ENCODE results near the gene PFAS.

PFAS gene

GRCh38 chr17:8256291-8256690, 7.2 kb downstream of the PFAS start:
- FAIRE-seq (no peak), DNase-seq (ENCODE audit: insufficient read length) (no peak)
- no peak for TF ChIP-seq POLR2A (IDR thresholded peaks at IDR 0.05; ENCODE audit: low read depth, low read length)

DNA sequence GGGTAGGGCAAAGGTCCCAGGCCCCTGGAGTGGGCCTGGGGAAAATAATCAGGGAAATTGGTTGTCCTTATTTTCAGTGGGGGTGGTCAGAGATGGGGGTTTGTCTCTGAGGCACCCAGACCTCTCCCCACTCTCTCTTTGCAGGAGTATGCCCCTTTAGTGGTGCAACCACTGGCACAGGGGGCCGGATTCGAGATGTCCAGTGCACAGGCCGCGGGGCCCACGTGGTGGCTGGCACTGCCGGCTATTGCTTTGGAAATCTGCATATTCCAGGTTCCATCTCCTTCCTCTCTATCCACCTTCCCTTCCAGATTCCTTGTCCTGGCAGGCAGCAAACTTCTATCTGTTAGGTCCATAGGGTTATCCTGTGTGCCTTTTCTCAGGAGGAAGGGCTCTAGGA, 7.6 kb downstream of the PFAS start:
- no peak for DNase-seq (ENCODE audit: insufficient read length)
- no peak for TF ChIP-seq TAF1 (IDR thresholded peaks at IDR 0.05; ENCODE audit: borderline replicate concordance, low read depth, low read length)
- TF ChIP-seq POLR2A (IDR thresholded peaks at IDR 0.05; ENCODE audit: low read depth, low read length): no peak
- TF ChIP-seq POLR2AphosphoS5 (IDR thresholded peaks at IDR 0.05; ENCODE audit: low read depth, low read length): no peak
- FAIRE-seq: no peak

- DNase-seq (ENCODE audit: insufficient read length) (no peak), FAIRE-seq (no peak)
- no peak for TF ChIP-seq POLR2A (IDR thresholded peaks at IDR 0.05; ENCODE audit: low read depth, low read length)
- no peak for TF ChIP-seq POLR2AphosphoS5 (IDR thresholded peaks at IDR 0.05; ENCODE audit: low read depth, low read length)
- TF ChIP-seq TAF1 (IDR thresholded peaks at IDR 0.05; ENCODE audit: borderline replicate concordance, low read depth, low read length): no peak
These were observed 8.7 kb downstream of the PFAS start for GRCh38 chr17:8257801-8258200.

GRCh38 chr17:8264320-8264719, 15.2 kb downstream of the PFAS start:
- no peak for DNase-seq (ENCODE audit: insufficient read length)
- no peak for TF ChIP-seq POLR2A (IDR thresholded peaks at IDR 0.05; ENCODE audit: low read depth, low read length)
- no peak for TF ChIP-seq TAF1 (IDR thresholded peaks at IDR 0.05; ENCODE audit: borderline replicate concordance, low read depth, low read length)
- no peak for TF ChIP-seq POLR2AphosphoS5 (IDR thresholded peaks at IDR 0.05; ENCODE audit: low read depth, low read length)
- FAIRE-seq: no peak

GRCh38 chr17:8264836-8265542, 15.9 kb downstream of the PFAS start:
- FAIRE-seq (no peak), DNase-seq (ENCODE audit: insufficient read length) (no peak)
- no peak for TF ChIP-seq TAF1 (IDR thresholded peaks at IDR 0.05; ENCODE audit: borderline replicate concordance, low read depth, low read length)
- TF ChIP-seq POLR2AphosphoS5 (IDR thresholded peaks at IDR 0.05; ENCODE audit: low read depth, low read length): no peak
- TF ChIP-seq POLR2A (IDR thresholded peaks at IDR 0.05; ENCODE audit: low read depth, low read length): no peak

GRCh38 chr17:8266648-8267479, 17.8 kb downstream of the PFAS start:
- DNase-seq (ENCODE audit: insufficient read length) (no peak), FAIRE-seq (no peak)
- TF ChIP-seq TAF1 (IDR thresholded peaks at IDR 0.05; ENCODE audit: borderline replicate concordance, low read depth, low read length): no peak
- TF ChIP-seq POLR2AphosphoS5 (IDR thresholded peaks at IDR 0.05; ENCODE audit: low read depth, low read length): no peak
- no peak for TF ChIP-seq POLR2A (IDR thresholded peaks at IDR 0.05; ENCODE audit: low read depth, low read length)

DNA sequence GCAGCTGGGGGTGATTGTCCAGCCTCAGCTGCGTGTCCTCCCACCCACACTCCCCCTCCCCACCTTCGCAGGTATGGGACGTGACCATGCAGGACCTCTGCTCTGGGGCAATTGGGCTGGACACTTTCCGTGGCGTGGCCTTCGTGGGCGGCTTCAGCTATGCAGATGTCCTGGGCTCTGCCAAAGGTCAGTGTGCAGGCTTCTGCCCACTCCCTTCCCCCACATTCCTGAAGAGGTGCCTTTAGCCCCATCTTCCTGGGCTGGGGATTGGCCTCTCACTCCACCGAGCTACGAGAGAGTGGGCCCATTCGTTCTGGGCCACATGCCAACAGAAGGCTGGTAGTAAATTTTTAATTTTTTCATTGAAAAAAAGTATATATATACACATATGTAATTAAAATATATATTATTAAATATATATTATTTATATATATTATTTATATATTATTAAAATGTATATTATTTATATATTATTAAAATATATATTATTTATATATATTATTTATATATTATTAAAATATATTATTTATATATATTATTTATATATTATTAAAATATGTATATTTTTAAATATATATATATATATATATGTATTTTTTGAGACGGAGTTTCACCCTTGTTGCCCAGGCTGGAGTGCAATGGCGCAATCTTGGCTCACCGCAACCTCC, 18.5 kb downstream of the PFAS start:
- no peak for TF ChIP-seq POLR2AphosphoS5 (IDR thresholded peaks at IDR 0.05; ENCODE audit: low read depth, low read length)
- no peak for TF ChIP-seq POLR2A (IDR thresholded peaks at IDR 0.05; ENCODE audit: low read depth, low read length)
- no peak for TF ChIP-seq TAF1 (IDR thresholded peaks at IDR 0.05; ENCODE audit: borderline replicate concordance, low read depth, low read length)
- no peak for FAIRE-seq

DNA sequence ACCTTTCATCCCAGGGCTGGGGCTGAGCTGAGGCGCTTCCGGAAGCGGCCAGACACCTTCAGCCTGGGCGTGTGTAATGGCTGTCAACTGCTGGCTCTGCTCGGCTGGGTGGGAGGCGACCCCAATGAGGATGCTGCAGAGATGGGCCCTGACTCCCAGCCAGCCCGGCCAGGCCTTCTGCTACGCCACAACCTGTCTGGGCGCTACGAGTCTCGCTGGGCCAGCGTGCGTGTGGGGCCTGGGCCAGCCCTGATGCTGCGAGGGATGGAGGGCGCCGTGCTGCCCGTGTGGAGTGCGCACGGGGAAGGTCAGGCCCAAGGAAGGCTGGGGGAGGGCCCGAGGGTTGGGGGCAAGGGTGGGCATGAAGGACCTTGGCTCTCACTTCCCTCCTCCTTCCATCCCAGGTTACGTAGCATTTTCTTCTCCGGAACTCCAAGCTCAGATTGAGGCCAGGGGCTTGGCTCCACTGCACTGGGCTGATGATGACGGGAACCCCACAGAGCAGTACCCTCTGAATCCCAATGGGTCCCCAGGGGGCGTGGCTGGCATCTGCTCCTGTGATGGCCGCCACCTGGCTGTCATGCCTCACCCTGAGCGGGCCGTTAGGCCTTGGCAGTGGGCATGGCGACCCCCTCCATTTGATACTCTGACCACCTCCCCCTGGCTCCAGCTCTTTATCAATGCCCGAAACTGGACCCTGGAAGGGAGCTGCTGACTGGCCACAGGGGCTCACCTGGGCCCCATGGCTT, 19.6 kb downstream of the PFAS start:
- DNase-seq (ENCODE audit: insufficient read length): no peak
- TF ChIP-seq TAF1 (IDR thresholded peaks at IDR 0.05; ENCODE audit: borderline replicate concordance, low read depth, low read length): no peak
- TF ChIP-seq POLR2A (IDR thresholded peaks at IDR 0.05; ENCODE audit: low read depth, low read length): no peak
- TF ChIP-seq POLR2AphosphoS5 (IDR thresholded peaks at IDR 0.05; ENCODE audit: low read depth, low read length): no peak
- no peak for FAIRE-seq

More for the DNA sequence above, 18.5 kb downstream of the PFAS start:
- DNase-seq (ENCODE audit: insufficient read length): no peak

GRCh38 chr17:8272421-8272820, 23.3 kb downstream of the PFAS start:
- DNase-seq (ENCODE audit: insufficient read length) (no peak), FAIRE-seq (no peak)
- no peak for TF ChIP-seq POLR2A (IDR thresholded peaks at IDR 0.05; ENCODE audit: low read depth, low read length)

DNA sequence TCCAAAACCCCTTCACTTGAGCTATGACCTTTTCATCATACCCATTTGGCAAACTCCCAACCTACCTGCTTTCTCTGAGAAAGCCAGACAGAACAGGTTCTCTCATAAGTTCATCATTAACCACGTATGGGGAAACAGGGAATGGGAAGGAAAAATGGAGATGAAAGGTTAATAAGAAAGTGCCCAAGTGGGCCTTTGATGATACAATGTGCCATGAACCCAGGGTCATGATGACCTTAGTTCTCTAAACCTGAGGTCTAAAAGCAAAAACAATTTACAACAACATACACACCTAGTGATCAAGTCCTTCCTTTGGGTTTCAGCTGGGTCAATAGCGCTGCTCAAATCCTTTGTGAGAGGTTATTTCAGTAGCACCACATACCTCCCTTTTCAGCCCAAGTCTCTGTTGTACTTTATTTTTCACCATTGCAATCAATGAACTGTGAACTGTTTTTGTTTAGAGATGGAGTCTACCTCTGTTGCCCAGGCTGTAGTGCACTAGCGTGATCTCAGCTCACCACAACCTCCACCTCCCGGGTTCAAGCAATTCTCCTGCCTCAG, 24.9 kb downstream of the PFAS start:
- TF ChIP-seq TAF1 (IDR thresholded peaks at IDR 0.05; ENCODE audit: borderline replicate concordance, low read depth, low read length): no peak
- TF ChIP-seq POLR2AphosphoS5 (IDR thresholded peaks at IDR 0.05; ENCODE audit: low read depth, low read length): no peak
- no peak for TF ChIP-seq POLR2A (IDR thresholded peaks at IDR 0.05; ENCODE audit: low read depth, low read length)
- FAIRE-seq: no peak
- no peak for DNase-seq (ENCODE audit: insufficient read length)

DNA sequence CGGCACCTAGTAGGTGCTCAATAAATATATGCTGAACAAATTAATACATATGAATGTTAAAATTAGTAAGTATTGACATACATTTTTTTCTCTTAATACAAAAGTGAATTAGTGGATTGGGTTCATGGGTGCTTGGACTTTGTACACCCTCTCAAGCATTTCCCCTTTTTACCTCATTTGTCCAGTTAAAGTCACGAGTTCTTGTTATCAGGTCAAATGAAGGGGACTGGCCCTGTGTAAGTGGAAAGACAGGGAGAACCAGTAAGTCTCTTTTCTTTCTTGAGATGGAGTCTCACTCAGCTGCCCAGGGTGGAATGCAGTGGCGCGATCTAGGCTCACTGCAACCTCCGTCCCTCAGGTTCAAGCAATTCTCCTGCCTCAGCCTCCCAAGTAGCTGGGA, 25.7 kb downstream of the PFAS start:
- DNase-seq (ENCODE audit: insufficient read length) (no peak), FAIRE-seq (no peak)
- TF ChIP-seq TAF1 (IDR thresholded peaks at IDR 0.05; ENCODE audit: borderline replicate concordance, low read depth, low read length) (no peak), POLR2A (IDR thresholded peaks at IDR 0.05; ENCODE audit: low read depth, low read length) (no peak), POLR2AphosphoS5 (IDR thresholded peaks at IDR 0.05; ENCODE audit: low read depth, low read length) (no peak)

All from GM12892 (cell line).